Right cardiac atrium (tissue), 5 donors: ENCODE measurements around the gene SLC34A3. TPM values are rescaled to one million over a fixed set of nuclear protein-coding genes. Genes with fewer than 3 reads are reported as not detected.

ENCODE experiments used
- ATAC-seq, 2 donors: fragments of 200-7000 bp; cut with Tn5 transposase; one replicate each; pipeline versions ENCODE4 v1.8.0 to v1.9.1; 2020; ENCODE audit warnings: moderate library complexity in 2 of 2, mild to moderate bottlenecking in 1 of 2
- DNase-seq, 3 donors: peaks; one replicate each; pipeline ENCODE4 v3.0.0-alpha.2; 2020
- H3K27ac ChIP-seq: one replicate; pipeline ENCODE4 v1.5.1; 2013; ENCODE audit warnings: mild to moderate bottlenecking, low read length, control low read depth, moderate library complexity
- H3K27me3 ChIP-seq: one replicate; pipeline ENCODE4 v1.6.1; 2013; ENCODE audit not compliant: control insufficient read depth, insufficient read depth
- H3K4me1 ChIP-seq: one replicate; pipeline ENCODE4 v1.6.1; 2013; ENCODE audit warnings: low read length; ENCODE audit not compliant: control insufficient read depth, insufficient read depth
- H3K4me3 ChIP-seq: one replicate; pipeline ENCODE4 v1.5.1; 2013; ENCODE audit warnings: low read length, control low read depth
- H3K9me3 ChIP-seq: one replicate; pipeline ENCODE4 v1.6.1; 2013; ENCODE audit warnings: low read length; ENCODE audit not compliant: control insufficient read depth
- WGBS: extraction: QIAGEN DNeasy Blood & Tissue Kit; methylation state at CpG from one replicate; pipeline ENCODE4 v1.1.7; 2013; 5-methylcytosine and 5-hydroxymethylcytosine counted together
- intact Hi-C, 4 donors: fragments of 100-400 bp; cut with DNase I; formaldehyde crosslinking; loops; one replicate each; pipeline versions ENCODE4 v1.11.0 to v1.14.0; 2022 to 2023
- polyA plus RNA-seq: library from polyadenylated mRNA; stranded (reverse); fragments of 200-250 nt; gene quantifications from one replicate; pipeline ENCODE4 v1.2.3, GENCODE V29; 2013
- total RNA-seq, 4 donors: library from RNA; stranded (reverse); fragmentation: NEBNext Ultra II Directional; extraction: Animal tissue kit (Norgen Biotek cat#: 25700); gene quantifications; one replicate each; pipeline ENCODE4 v1.2.1, GENCODE V29; 2021
- donor health status: healthy with polysubstance abuse.
- donor health status: DM: no; HTN: yes; CAD: no.
- donor health status: DM: no; HTN: no; CAD: no.
- donor health status: DM: no; HTN: yes; CAD: no; lungs with severe emphysema.
- donor health status: DM: yes; HTN: yes; CAD: no.

Gene SLC34A3
- total and polyA plus RNA-seq, 5 donors: not detected

DNA sequence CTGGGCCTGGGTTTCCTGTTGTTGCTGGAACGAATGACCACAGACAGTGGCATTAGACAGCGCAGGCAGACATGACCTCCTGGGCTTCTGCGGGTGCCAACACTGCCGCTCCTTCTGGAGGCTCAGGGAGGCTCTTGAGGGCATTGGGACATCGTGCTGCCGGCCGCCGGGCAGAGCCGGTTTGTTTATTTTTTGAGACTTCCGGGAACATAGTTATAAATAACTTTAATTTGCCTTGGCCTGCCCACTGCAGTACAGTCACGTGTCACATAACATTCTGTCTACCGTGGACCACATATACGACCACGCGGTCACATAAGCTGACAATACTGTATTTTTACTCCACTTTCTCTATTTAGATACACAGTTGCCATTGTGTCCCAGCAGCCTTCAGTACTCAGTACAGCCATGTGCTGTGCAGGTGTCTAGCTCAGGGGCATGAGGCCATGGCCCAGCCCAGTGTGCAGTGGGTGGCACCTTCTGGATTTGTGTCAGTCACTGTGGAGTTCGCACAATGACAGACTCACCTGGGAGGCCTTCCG is 38.6 kb downstream of the SLC34A3 start:
- Histone ChIP-seq H3K9me3 (no peaks in the 10 kb centered on the region), H3K4me1 (peaks cover 10% of the 10 kb centered on the region), H3K27ac (peak overlapping the region; percentile 92), H3K27me3 (no peaks in the 10 kb centered on the region), H3K4me3 (no peak overlapping the region)
- peak; percentile 47 to 79 (median 76) for DNase-seq
- intact Hi-C loops: no loop called here
- WGBS: 39% methylated on average over 17 of the region's 17 CpGs
- ATAC-seq: peak; percentile 59 to 70

DNA sequence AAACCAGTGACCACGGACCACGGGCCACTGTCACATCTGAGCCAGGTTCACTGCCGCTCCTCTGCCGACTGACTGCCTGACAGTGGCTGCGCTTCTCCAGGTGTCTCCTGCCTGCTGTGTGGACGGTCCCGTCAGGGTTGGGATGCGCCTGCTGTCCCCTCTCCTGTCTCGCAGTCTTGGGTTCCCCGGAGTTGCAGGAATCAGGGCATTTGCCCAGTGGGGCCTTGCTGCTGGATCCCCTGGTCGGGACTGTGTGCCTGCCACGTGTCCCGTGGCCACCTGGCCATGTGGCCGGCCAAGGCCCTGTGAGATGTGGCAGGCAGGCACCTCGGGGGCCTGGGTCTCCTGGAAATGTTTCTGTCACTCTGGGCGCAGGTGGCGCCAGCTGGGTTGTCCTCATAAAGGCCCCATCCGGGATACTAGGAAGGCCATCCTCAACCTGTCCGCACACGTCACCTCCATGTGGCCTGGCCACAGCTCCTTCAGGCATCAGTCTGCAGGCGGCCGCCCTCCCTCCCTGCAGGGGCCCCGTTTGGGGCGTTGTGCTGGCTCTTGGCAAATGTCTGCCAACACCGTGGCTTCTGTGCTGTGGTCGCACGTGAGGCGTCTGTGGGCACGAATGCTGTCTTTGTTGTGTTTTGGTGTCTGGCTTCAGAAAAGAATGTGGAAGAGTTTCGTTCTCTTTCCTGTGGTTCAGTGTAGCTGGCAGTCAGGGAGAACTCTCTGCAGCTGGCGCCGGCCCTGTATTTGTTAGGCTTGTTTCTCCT is 40.4 kb downstream of the SLC34A3 start:
- ATAC-seq (no peak), DNase-seq (peak in 2 of 3 donors; percentile 20 to 66)
- H3K27ac ChIP-seq: no peak overlapping the region
- peaks cover 13% of the 10 kb centered on the region for H3K4me1 ChIP-seq
- WGBS: 77% methylated on average over 32 of the region's 32 CpGs
- intact Hi-C loops: no loop called here
- H3K9me3 ChIP-seq: no peaks in the 10 kb centered on the region
- H3K4me3 ChIP-seq: no peak overlapping the region
- H3K27me3 ChIP-seq: no peaks in the 10 kb centered on the region

DNA sequence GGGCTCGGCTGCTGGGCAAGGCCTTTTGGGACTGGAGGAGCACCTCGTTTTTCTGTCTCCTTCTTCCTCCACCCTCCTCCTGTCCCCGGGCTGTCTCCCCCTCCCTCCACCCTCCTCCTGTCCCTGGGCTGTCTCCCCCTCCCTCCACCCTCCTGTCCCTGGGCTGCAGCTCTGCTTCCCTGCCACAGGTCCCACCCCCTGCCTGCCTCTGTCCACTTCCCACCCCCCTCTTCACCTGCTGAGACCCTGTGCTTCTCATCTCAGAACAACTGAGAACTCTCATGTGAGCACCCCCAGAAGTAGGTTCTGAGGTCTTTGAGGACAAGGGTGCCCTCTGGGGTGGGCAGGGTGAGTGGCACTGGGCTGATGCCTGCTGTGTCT is 41.0 kb downstream of the SLC34A3 start:
- intact Hi-C loops: no loop called here
- Histone ChIP-seq H3K9me3 (no peaks in the 10 kb centered on the region), H3K4me1 (peaks cover 15% of the 10 kb centered on the region), H3K27ac (no peak overlapping the region), H3K27me3 (no peaks in the 10 kb centered on the region), H3K4me3 (no peak overlapping the region)
- WGBS: 27% methylated on average over 3 of the region's 3 CpGs
- no peak for DNase-seq
- no peak for ATAC-seq

DNA sequence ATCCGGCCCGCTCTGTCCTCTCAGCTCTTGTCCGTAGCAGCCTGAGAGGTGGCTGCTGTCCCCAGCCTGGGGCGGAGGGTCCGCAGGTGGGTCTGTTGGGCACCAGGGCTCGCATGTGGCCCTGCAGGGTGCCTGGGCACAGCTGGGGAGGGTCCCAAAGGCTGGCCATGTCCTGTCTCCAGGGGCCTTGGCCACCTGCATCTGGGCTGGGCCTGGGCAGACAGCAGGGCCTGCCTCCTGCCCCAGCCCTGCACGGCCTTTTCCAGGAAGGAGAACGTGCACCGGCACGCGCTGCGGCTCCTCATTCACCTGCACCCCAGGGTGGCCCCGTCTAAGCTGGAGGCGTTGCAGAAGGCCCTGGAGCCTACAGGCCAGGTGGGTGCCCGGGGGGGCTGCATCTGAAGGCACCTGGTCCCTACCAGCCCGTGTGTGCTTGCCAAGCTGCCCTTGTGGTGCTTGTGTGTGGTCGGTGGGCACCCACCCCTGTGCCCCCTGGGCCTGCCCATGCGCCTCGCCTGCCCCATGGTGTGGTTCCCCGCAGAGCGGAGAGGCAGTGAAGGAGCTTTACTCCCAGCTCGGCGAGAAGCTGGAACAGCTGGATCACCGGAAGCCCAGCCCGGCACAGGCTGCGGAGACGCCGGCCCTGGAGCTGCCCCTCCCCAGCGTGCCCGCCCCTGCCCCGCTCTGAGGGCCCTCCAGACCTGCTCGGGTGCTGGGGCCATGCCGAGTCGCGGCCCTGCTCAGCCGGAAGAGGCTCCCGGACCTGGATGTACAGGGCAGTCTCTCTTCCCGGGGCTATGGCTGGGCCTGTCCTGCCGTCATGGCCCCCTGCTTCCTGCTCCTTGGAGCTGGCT is 41.8 kb downstream of the SLC34A3 start:
- peak in 2 of 3 donors; percentile 22 to 63 for DNase-seq
- peaks cover 15% of the 10 kb centered on the region for H3K4me1 ChIP-seq
- intact Hi-C loops: no loop called here

DNA sequence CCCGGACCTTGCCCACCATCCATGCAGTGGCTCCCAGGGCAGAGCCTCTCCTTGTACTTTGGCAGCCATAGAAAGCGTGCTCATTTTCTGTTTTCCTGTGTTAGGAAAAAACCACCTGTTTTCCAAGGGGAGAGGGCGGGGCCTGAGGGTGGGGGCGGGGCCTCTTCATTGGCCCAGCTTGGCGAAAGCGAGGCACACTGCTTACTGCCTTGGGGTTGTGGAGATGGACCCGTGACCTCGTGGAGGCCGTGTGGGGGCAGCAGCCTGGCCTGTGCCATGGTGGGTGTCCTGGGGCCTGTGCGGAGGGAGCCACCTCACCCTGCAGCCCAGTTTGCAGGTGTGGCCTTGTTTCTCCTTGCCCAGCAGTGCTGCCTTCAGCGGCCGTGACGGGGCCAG is 42.4 kb downstream of the SLC34A3 start:
- intact Hi-C loops: no loop called here
- Histone ChIP-seq H3K4me3 (no peak overlapping the region), H3K9me3 (no peaks in the 10 kb centered on the region), H3K27me3 (no peaks in the 10 kb centered on the region), H3K27ac (no peak overlapping the region), H3K4me1 (peaks cover 15% of the 10 kb centered on the region)
- 80% methylated on average over 13 of the region's 13 CpGs for WGBS
- ATAC-seq (no peak), DNase-seq (no peak)

More for the DNA sequence above, 41.8 kb downstream of the SLC34A3 start:
- no peaks in the 10 kb centered on the region for H3K9me3 ChIP-seq
- H3K27me3 ChIP-seq: no peaks in the 10 kb centered on the region
- no peak overlapping the region for H3K4me3 ChIP-seq
- WGBS: 93% methylated on average over 39 of the region's 39 CpGs
- H3K27ac ChIP-seq: no peak overlapping the region
- ATAC-seq: no peak

DNA sequence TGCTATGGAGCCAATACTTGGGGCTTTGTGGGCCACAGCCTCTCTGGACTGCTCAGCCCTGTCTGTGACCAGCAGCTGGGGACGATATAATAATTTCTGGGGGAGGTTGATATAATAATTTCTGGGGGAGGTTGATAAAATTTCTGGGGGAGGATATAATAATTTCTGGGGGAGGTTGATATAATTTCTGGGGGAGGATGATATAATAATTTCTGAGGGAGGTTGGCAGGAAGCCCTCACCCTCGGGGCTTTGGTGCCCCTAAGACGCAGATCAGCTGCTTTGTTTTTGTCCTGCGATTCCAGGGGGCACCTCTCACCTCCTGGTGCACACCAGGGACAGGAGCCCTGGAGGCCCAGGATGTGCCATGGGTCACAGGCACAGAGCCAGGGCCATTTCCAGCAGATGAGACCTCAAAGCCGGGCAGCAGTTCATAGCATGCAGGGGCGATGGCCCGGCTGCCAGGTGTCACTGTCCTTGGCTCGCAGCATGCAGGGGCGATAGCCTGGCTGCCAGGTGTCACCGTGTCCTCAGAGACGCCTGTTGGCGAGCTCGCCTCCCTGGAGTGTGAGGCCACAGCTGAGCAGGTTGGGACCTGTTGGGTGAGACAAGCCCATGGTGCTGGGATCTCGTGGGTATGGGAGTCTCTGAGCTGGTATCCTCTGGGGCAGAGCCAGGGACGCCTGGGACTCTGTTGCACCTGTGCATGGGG is 43.1 kb downstream of the SLC34A3 start:
- 74% methylated on average over 15 of the region's 15 CpGs for WGBS
- Histone ChIP-seq H3K27me3 (no peaks in the 10 kb centered on the region), H3K9me3 (no peaks in the 10 kb centered on the region), H3K27ac (no peak overlapping the region), H3K4me3 (no peak overlapping the region), H3K4me1 (peaks cover 15% of the 10 kb centered on the region)
- ATAC-seq (no peak), DNase-seq (peak; percentile 15 to 57 (median 45))
- intact Hi-C loops: no loop called here

DNA sequence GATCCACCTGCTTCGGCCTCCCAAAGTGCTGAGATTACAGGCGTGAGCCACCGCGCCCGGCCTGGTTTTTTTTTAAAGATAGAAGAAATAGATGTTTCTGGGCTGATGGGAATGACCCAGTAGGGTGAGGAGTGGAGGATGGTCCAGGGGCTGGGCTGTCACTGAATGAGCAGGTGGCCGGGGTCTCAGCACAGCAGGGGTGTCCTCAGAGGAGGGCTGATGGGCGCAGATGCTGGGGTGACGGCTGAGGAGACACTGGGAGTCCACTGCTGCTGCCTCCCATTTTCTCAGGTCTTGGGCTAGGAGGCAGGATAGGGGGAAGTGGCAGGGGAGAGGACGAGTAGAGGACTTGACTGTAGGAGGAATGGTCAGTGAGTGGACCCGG is 44.5 kb downstream of the SLC34A3 start:
- Histone ChIP-seq H3K27me3 (no peaks in the 10 kb centered on the region), H3K9me3 (no peaks in the 10 kb centered on the region), H3K27ac (no peak overlapping the region), H3K4me1 (peaks cover 5% of the 10 kb centered on the region), H3K4me3 (no peak overlapping the region)
- 84% methylated on average over 10 of the region's 10 CpGs for WGBS
- DNase-seq (no peak), ATAC-seq (no peak)
- intact Hi-C loops: no loop called here

DNA sequence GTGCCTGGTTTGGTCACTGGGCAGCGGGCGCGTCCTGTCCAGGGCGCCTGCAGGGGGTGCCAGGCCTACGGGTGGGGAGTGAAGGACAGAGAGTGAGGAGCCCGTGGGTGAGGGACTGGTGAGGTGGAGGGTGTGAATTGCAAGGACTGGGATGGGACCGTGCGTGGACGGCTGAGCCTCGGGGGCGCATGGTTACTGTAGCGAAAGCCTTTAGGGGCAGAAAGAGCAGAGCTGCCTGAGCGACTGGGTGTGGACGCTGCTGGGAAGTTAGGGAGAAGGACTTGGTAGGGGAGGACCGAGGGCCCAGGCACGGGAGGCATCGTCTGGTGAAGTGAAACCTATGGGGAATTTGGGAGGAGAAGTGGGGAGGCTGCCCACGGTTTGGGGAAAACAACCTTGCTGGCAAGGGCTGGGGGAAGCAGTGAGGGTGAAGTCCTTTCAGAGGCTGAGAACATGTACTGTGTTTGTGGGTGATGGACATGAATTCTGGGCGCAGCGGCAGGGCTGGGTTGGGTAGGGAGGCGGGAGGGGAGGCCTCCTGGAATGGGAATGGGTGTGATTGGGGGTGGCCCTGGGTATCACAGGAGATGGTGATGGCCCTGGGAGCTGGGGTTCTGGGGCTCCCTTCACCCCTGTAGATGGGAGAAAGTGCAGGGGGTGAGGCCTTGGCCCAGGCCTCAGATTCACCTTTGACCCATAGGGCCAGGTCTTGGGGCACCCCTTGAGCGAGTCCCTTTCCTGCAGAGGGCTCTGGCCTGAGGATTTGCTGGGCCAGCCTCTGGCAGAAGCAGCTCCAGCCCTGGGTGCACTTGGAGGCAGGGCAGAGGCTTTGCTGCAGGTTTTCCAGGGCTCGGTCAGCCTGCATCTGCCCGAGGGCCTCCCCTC is 45.1 kb downstream of the SLC34A3 start:
- ATAC-seq: no peak
- peak in 2 of 3 donors; percentile 21 to 67 for DNase-seq
- Histone ChIP-seq H3K27me3 (no peaks in the 10 kb centered on the region), H3K9me3 (no peaks in the 10 kb centered on the region), H3K27ac (no peak overlapping the region), H3K4me3 (no peak overlapping the region), H3K4me1 (peaks cover 5% of the 10 kb centered on the region)
- 80% methylated on average over 24 of the region's 24 CpGs for WGBS
- intact Hi-C loops: no loop called here

DNA sequence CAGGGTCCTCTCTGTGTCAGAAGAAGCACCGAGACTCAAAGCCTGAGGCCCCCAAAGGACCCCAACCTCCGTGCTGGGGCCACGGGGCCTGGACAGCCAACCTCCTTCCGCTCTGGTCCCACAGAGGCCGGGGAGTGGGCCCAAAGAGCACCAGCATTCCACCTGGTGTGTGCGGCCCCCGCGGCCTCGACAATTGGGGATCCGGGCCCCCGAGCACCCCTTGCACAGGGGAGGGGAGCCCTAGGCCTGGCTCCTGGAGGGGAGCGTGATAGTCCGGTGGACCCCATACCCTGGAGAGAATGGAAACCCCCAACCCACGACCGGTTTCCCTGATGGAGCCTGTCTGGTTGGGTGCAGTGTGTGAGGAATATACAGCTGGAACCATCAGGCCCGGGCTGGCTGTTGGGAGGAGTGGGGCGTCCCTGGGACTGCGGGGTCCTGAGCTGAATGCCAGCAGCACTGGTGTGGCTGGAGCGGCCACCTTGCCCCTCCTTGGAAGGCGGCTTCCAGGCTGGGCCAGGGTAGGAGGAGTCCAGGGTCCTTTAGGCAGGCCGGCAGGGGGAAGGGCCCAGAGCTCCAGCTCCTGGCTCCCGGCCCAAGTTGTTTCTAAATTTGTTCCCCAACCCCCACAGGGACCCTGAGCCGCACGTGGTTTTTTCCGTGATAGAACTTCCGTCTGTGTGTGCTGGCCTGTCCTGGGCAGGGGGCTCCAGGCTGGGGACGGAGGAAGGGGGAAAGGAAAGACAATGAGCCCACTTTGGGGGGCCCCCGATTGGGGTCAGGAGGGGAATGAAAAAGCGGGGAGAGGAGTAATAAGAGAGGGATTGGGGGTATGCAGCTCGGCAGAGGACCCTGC is 46.0 kb downstream of the SLC34A3 start:
- Histone ChIP-seq H3K4me1 (peaks cover 5% of the 10 kb centered on the region), H3K27me3 (no peaks in the 10 kb centered on the region), H3K4me3 (peak overlapping the region; percentile 53), H3K27ac (peak overlapping the region; percentile 84), H3K9me3 (no peaks in the 10 kb centered on the region)
- ATAC-seq (peak; percentile 68 to 72), DNase-seq (peak; percentile 88 to 95 (median 92))
- intact Hi-C loops: no loop called here
- WGBS: 33% methylated on average over 30 of the region's 30 CpGs
